Progenitor cell of endocrine pancreas (in vitro differentiated cells): ENCODE data around the gene ANKS1A. TPM values are rescaled to one million over a fixed set of nuclear protein-coding genes. Genes with fewer than 3 reads are reported as not detected.
"Not testable (repeated sequence)": the region's sequence is repeated elsewhere in the genome, so short reads cannot be mapped to it uniquely, and the experiment has no call there.

ENCODE experiments used
- DNase-seq: peaks from one replicate; pipeline ENCODE4 v3.0.0; 2021; ENCODE audit warnings: low spot score; ENCODE audit not compliant: unreplicated experiment
- H3K27ac Mint-ChIP-seq: 2 replicates; pipeline ENCODE4 v1.8.0; 2021; ENCODE audit warnings: mild to moderate bottlenecking, moderate library complexity, mixed read lengths
- H3K27me3 Mint-ChIP-seq: 2 replicates; pipeline ENCODE4 v1.8.0; 2021; ENCODE audit warnings: mixed read lengths
- H3K36me3 Mint-ChIP-seq: 2 replicates; pipeline ENCODE4 v1.8.0; 2022; ENCODE audit warnings: mixed read lengths; ENCODE audit not compliant: insufficient read depth
- H3K4me1 Mint-ChIP-seq: 2 replicates; pipeline ENCODE4 v1.8.0; 2021; ENCODE audit warnings: low read depth, mixed read lengths
- H3K4me3 Mint-ChIP-seq: 2 replicates; pipeline ENCODE4 v1.8.0; 2021; ENCODE audit warnings: low read depth, mild to moderate bottlenecking, moderate library complexity, mixed read lengths
- H3K9me3 Mint-ChIP-seq: 2 replicates; pipeline ENCODE4 v1.8.0; 2021; ENCODE audit warnings: low read depth, mixed read lengths
- CTCF ChIP-seq: fragments of 200-600 bp; sonication (generic); IDR thresholded peaks from one replicate; pipeline ENCODE4 v1.5.0; 2021; ENCODE audit warnings: antibody characterized with exemption, mild to moderate bottlenecking; ENCODE audit not compliant: unreplicated experiment
- total RNA-seq: library from RNA; stranded (reverse); gene quantifications from 2 replicates; pipeline ENCODE4 v1.2.1, GENCODE V29; 2021

ANKS1A gene
- total RNA-seq, 1 donor from 2014 or later, result 36.4 TPM

GRCh38 chr6:35136185-35136584, 247.1 kb downstream of the ANKS1A start:
- Mint-ChIP-seq H3K27ac (no peak overlapping the region), H3K9me3 (no peaks in the 10 kb centered on the region), H3K27me3 (peaks cover 6% of the 10 kb centered on the region), H3K4me3 (no peak overlapping the region), H3K4me1 (peaks cover 5% of the 10 kb centered on the region), H3K36me3 (no peaks in the 10 kb centered on the region)
- no peak for TF ChIP-seq CTCF
- no peak for DNase-seq

GRCh38 chr6:35138191-35138590, 249.1 kb downstream of the ANKS1A start:
- H3K27me3 Mint-ChIP-seq, H3K9me3 Mint-ChIP-seq, H3K4me1 Mint-ChIP-seq, H3K36me3 Mint-ChIP-seq, H3K27ac Mint-ChIP-seq, H3K4me3 Mint-ChIP-seq, DNase-seq: not testable (repeated sequence)

- H3K4me1 Mint-ChIP-seq, result peaks cover 11% of the 10 kb centered on the region
- TF ChIP-seq CTCF, result no peak
- H3K27me3 Mint-ChIP-seq, result peaks cover 9% of the 10 kb centered on the region
- no peak overlapping the region for H3K4me3 Mint-ChIP-seq
- DNase-seq, result no peak
- H3K27ac Mint-ChIP-seq, result no peak overlapping the region
- no peaks in the 10 kb centered on the region for H3K9me3 Mint-ChIP-seq
- no peaks in the 10 kb centered on the region for H3K36me3 Mint-ChIP-seq
Measured at GRCh38 chr6:35139470-35139869, 250.4 kb downstream of the ANKS1A start.

- no peak for DNase-seq
- Mint-ChIP-seq H3K4me3 (no peak overlapping the region), H3K9me3 (no peaks in the 10 kb centered on the region), H3K27me3 (peaks cover 9% of the 10 kb centered on the region), H3K4me1 (peaks cover 11% of the 10 kb centered on the region), H3K36me3 (no peaks in the 10 kb centered on the region), H3K27ac (no peak overlapping the region)
- peak; percentile 93 for TF ChIP-seq CTCF
Measured at GRCh38 chr6:35139924-35140638, 251.0 kb downstream of the ANKS1A start.

- H3K27ac Mint-ChIP-seq, result no peak overlapping the region
- H3K27me3 Mint-ChIP-seq, result peaks cover 9% of the 10 kb centered on the region
- no peaks in the 10 kb centered on the region for H3K9me3 Mint-ChIP-seq
- no peaks in the 10 kb centered on the region for H3K36me3 Mint-ChIP-seq
- peaks cover 11% of the 10 kb centered on the region for H3K4me1 Mint-ChIP-seq
- H3K4me3 Mint-ChIP-seq, result no peak overlapping the region
- no peak for DNase-seq
- no peak for TF ChIP-seq CTCF
Measured at GRCh38 chr6:35140639-35141006, 251.6 kb downstream of the ANKS1A start.

Other genes starting within 250 kb of the ANKS1A start
- gene ILRUN, start 192.5 kb upstream of the ANKS1A start, total RNA-seq, result 55.2 and 56.3 TPM in 2 replicates
- gene SNRPC, start 131.8 kb upstream of the ANKS1A start, total RNA-seq, result 119 and 122 TPM in 2 replicates
- 21.5 and 22.0 TPM in 2 replicates for gene BLTP3A, start 97.2 kb upstream of the ANKS1A start, total RNA-seq
- 37.4 and 41.6 TPM in 2 replicates for gene TAF11, start 1.2 kb upstream of the ANKS1A start, total RNA-seq